NCI-H2196 (cell line): Measurements from ENCODE around the gene BCL11B.

Source experiments
- DNase-seq: peaks from one replicate; lab custom pipeline; 2025; ENCODE audit not compliant: unreplicated experiment; lab: John Stamatoyannopoulos, UW

Gene BCL11B

GRCh38 chr14:99123208-99123870 lies 148.7 kb downstream of the BCL11B start:
- DNase-seq = no peak

- DNase-seq = no peak
These were observed 149.4 kb downstream of the BCL11B start for GRCh38 chr14:99122521-99123125.

GRCh38 chr14:99121319-99121875 lies 150.6 kb downstream of the BCL11B start:
- no peak for DNase-seq

- no peak for DNase-seq
These were observed 151.3 kb downstream of the BCL11B start for GRCh38 chr14:99120526-99121318.

- no peak for DNase-seq
These were observed 152.2 kb downstream of the BCL11B start for GRCh38 chr14:99119554-99120525.
